ENCODE results near the gene LAMA1.

DNA sequence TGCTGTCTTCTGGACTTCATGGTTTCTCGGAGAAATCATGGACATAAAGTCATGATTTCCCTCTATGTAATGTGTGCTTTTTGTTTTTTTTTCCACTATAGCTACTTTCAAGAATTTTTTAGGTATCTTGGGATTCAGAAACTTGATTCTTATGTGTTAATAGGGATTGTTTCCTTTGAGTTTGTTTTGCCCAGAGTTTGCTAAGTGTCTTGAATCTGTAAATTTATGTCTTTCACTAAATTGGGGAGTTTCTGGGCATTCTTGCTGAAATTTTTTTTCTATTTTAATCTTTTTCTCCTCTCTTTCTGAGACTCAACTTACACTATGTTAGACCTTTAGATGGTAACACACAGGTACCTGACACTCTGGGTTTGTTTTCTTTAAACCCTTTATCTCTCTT, 182.7 kb downstream of the LAMA1 start:
- TF ChIP-seq POLR2AphosphoS5 (IDR thresholded peaks at IDR 0.05; ENCODE audit: low read depth, low read length) (no peak), POLR2A (IDR thresholded peaks at IDR 0.05; ENCODE audit: low read depth, low read length) (no peak), TAF1 (IDR thresholded peaks at IDR 0.05; ENCODE audit: low read depth, low read length) (no peak), SPI1 (IDR thresholded peaks at IDR 0.05; ENCODE audit: low read depth, low read length) (no peak), POU2F2 (IDR thresholded peaks at IDR 0.05; ENCODE audit: low read depth, low read length) (no peak), PAX5 (IDR thresholded peaks at IDR 0.05; ENCODE audit: insufficient read depth, low read length, severe bottlenecking) (no peak)

All from GM12891 (cell line).